ENCODE data around the gene SSH2.

Gene SSH2

GRCh38 chr17:29624586-29624985, 305.4 kb downstream of the SSH2 start:
- H3K4me3 ChIP-seq (IDR thresholded peaks at IDR 0.05; ENCODE audit: insufficient read depth, low read depth, low read length): no peak overlapping the region
- no peaks in the 10 kb centered on the region for H3K36me3 ChIP-seq (ENCODE audit: insufficient read depth)
- H3K27ac ChIP-seq: no peak overlapping the region
- H3K4me1 ChIP-seq (ENCODE audit: low read depth, poor library complexity, severe bottlenecking): peaks cover under 1% of the 10 kb centered on the region
- H3K79me2 ChIP-seq (ENCODE audit: insufficient read depth, low read depth): no peaks in the 10 kb centered on the region
- H4K20me1 ChIP-seq (ENCODE audit: insufficient read depth): no peaks in the 10 kb centered on the region
- H3K4me2 ChIP-seq: no peak overlapping the region
- no peaks in the 10 kb centered on the region for H3K27me3 ChIP-seq (ENCODE audit: insufficient read depth, low read depth)
- TF ChIP-seq CTCF (conservative IDR thresholded peaks at IDR 0.05; ENCODE audit: low read depth, low read length): no peak
- H3K9ac ChIP-seq: no peak overlapping the region
- no peak overlapping the region for H2AFZ ChIP-seq (ENCODE audit: low read depth)

DNA sequence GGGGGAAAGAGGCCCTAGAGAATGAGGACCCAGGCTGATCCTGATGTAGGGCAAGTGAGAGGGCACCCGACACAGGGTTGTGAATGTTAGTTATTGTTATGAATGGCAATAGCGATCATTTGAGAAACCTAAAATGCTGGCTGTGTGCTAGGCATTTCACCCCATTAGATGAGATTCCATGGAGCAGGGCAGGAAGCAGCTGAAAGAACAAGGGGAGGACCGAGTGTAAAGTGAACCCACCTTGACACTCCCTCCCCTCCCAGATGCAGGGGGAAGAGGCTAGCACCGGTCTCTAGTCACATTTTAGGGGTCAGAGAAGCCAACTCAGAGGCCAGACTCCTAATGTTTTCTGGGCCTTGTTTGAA, 306.8 kb downstream of the SSH2 start:
- no peaks in the 10 kb centered on the region for H3K27me3 ChIP-seq (ENCODE audit: insufficient read depth, low read depth)
- H2AFZ ChIP-seq (ENCODE audit: low read depth): peak overlapping the region; percentile 61; the same call in 1 of the 2 replicates
- H3K36me3 ChIP-seq (ENCODE audit: insufficient read depth): no peaks in the 10 kb centered on the region
- peak overlapping the region; percentile 43; the same call in 1 of the 2 replicates for H3K4me2 ChIP-seq
- H3K9ac ChIP-seq: no peak overlapping the region; the same call in 1 of the 2 replicates
- H3K79me2 ChIP-seq (ENCODE audit: insufficient read depth, low read depth): no peaks in the 10 kb centered on the region
- H3K4me3 ChIP-seq (IDR thresholded peaks at IDR 0.05; ENCODE audit: insufficient read depth, low read depth, low read length): no peak overlapping the region
- no peak for TF ChIP-seq CTCF (conservative IDR thresholded peaks at IDR 0.05; ENCODE audit: low read depth, low read length)
- peaks cover 8% of the 10 kb centered on the region for H3K4me1 ChIP-seq (ENCODE audit: low read depth, poor library complexity, severe bottlenecking)
- H4K20me1 ChIP-seq (ENCODE audit: insufficient read depth): no peaks in the 10 kb centered on the region
- H3K27ac ChIP-seq: no peak overlapping the region

GRCh38 chr17:29622337-29623282, 307.4 kb downstream of the SSH2 start, which contains the start of gene CORO6:
TSS of gene CORO6 (minus strand) at chr17:29622912. CDS start at chr17:29621421, 1,491 bp downstream.
- Histone ChIP-seq H3K79me2 (ENCODE audit: insufficient read depth, low read depth) (no peaks in the 10 kb centered on the region), H3K36me3 (ENCODE audit: insufficient read depth) (no peaks in the 10 kb centered on the region), H3K27ac (no peak within 1 kb of the TSS), H3K4me2 (peak within 1 kb of the TSS; percentile 43), H3K27me3 (ENCODE audit: insufficient read depth, low read depth) (no peaks in the 10 kb centered on the region), H3K4me3 (IDR thresholded peaks at IDR 0.05; ENCODE audit: insufficient read depth, low read depth, low read length) (no peak within 1 kb of the TSS), H2AFZ (ENCODE audit: low read depth) (peak within 1 kb of the TSS; percentile 61), H4K20me1 (ENCODE audit: insufficient read depth) (no peaks in the 10 kb centered on the region), H3K4me1 (ENCODE audit: low read depth, poor library complexity, severe bottlenecking) (peaks cover 10% of the 10 kb centered on the region), H3K9ac (no peak within 1 kb of the TSS; the same call in 1 of the 2 replicates)
- no peak for TF ChIP-seq CTCF (conservative IDR thresholded peaks at IDR 0.05; ENCODE audit: low read depth, low read length)

- Histone ChIP-seq H3K4me2 (peak overlapping the region; percentile 43), H3K27me3 (ENCODE audit: insufficient read depth, low read depth) (peaks cover under 1% of the 10 kb centered on the region; the same call in 1 of the 2 replicates), H3K79me2 (ENCODE audit: insufficient read depth, low read depth) (no peaks in the 10 kb centered on the region), H2AFZ (ENCODE audit: low read depth) (no peak overlapping the region; the same call in 1 of the 2 replicates), H3K36me3 (ENCODE audit: insufficient read depth) (no peaks in the 10 kb centered on the region), H3K4me1 (ENCODE audit: low read depth, poor library complexity, severe bottlenecking) (peaks cover 18% of the 10 kb centered on the region), H3K9ac (no peak overlapping the region), H3K4me3 (IDR thresholded peaks at IDR 0.05; ENCODE audit: insufficient read depth, low read depth, low read length) (no peak overlapping the region), H4K20me1 (ENCODE audit: insufficient read depth) (no peaks in the 10 kb centered on the region), H3K27ac (no peak overlapping the region)
- TF ChIP-seq CTCF (conservative IDR thresholded peaks at IDR 0.05; ENCODE audit: low read depth, low read length): no peak
Observed at GRCh38 chr17:29621751-29622194, 308.3 kb downstream of the SSH2 start.

Measured in KMS-11 (cell line).